Measurements from ENCODE around the gene RGP1. TPM values are rescaled to one million over a fixed set of nuclear protein-coding genes. Genes with fewer than 3 reads are reported as not detected.
A peak's percentile ranks its signal among the peaks of the same experiment; 100 is the strongest.

The RGP1 gene
- total and polyA plus RNA-seq, 7 experiments from 2014 or later, result 8.8 to 28.8 (median 22.4) TPM

- POLR2A ChIA-PET, result interaction anchor here (0.8 to 1.6 kb wide), 3 partner anchors 10 to 15 kb away, joined by 3 to 5 read pairs (median 4); partner anchors contain the start of genes GBA2, MSMP and RGP1
- peak overlapping the region in 1 of 9 donors; percentile 36 for H3K27ac Mint-ChIP-seq
- H3K27me3 Mint-ChIP-seq, result no peaks in the 10 kb centered on the region
Observed at GRCh38 chr9:35738924-35739323, 10.2 kb upstream of the RGP1 start.

GRCh38 chr9:35740243-35740642 is 8.8 kb upstream of the RGP1 start:
- Mint-ChIP-seq H3K4me3 (no peak overlapping the region), H3K9me3 (peaks cover 0 to 2% (median 0%) of the 10 kb centered on the region in 11 donors), H3K36me3 (peaks cover 5 to 25% (median 20%) of the 10 kb centered on the region in 5 donors), H3K27ac (no peak overlapping the region), H3K4me1 (peaks cover 16 to 42% (median 25%) of the 10 kb centered on the region in 7 donors), H3K27me3 (no peaks in the 10 kb centered on the region)
- CTCF ChIA-PET, result interaction anchor here (0.8 kb wide), 1 partner anchor 142 kb away, joined by 3 read pairs; no protein-coding TSS in a partner anchor
- Histone ChIP-seq H3K9me3 (ENCODE audit: control insufficient read depth in 2 of 3, low read length in 3 of 3) (no peaks in the 10 kb centered on the region), H3K4me1 (ENCODE audit: control insufficient read depth in 2 of 2, insufficient read depth in 2 of 2, low read length in 2 of 2) (no peaks in the 10 kb centered on the region), H3K4me3 (ENCODE audit: low read length) (no peak overlapping the region), H3K36me3 (ENCODE audit: control insufficient read depth in 2 of 3, insufficient read depth in 3 of 3, low read length in 3 of 3) (peaks cover 0 to 87% (median 8%) of the 10 kb centered on the region in 3 experiments), H3K27me3 (ENCODE audit: control insufficient read depth in 2 of 2, insufficient read depth in 2 of 2, low read length in 2 of 2) (no peaks in the 10 kb centered on the region), H3K27ac (ENCODE audit: low read depth, low read length) (no peak overlapping the region)
- no peak for ATAC-seq
- DNase-seq, result no peak
- POLR2A ChIA-PET, result interaction anchor here (0.7 to 1.0 kb wide), 2 partner anchors 10 to 11 kb away, joined by 3 read pairs; no protein-coding TSS in a partner anchor
- intact Hi-C loops (cut with micrococcal nuclease), result no loop called here

More at GRCh38 chr9:35738924-35739323, 10.2 kb upstream of the RGP1 start:
- Histone ChIP-seq H3K9me3 (ENCODE audit: control insufficient read depth in 2 of 3, low read length in 3 of 3) (no peaks in the 10 kb centered on the region), H3K27me3 (ENCODE audit: control insufficient read depth in 2 of 2, insufficient read depth in 2 of 2, low read length in 2 of 2) (no peaks in the 10 kb centered on the region), H3K4me1 (ENCODE audit: control insufficient read depth in 2 of 2, insufficient read depth in 2 of 2, low read length in 2 of 2) (peaks cover 6 to 8% of the 10 kb centered on the region in 2 donors), H3K27ac (ENCODE audit: low read depth, low read length) (no peak overlapping the region), H3K36me3 (ENCODE audit: control insufficient read depth in 2 of 3, insufficient read depth in 3 of 3, low read length in 3 of 3) (peaks cover 5 to 82% (median 8%) of the 10 kb centered on the region in 3 experiments), H3K4me3 (ENCODE audit: low read length) (no peak overlapping the region)
- H3K4me3 Mint-ChIP-seq, result no peak overlapping the region
- DNase-seq (no peak), ATAC-seq (no peak)
- CTCF ChIA-PET, result interaction anchor here (0.6 to 5.6 kb wide), 5 partner anchors 9 to 227 kb away, joined by 3 to 61 read pairs (median 3); partner anchors contain the start of genes GBA2 and RGP1
- peaks cover 7 to 27% (median 21%) of the 10 kb centered on the region in 5 donors for H3K36me3 Mint-ChIP-seq
- H3K4me1 Mint-ChIP-seq, result peaks cover 22 to 44% (median 26%) of the 10 kb centered on the region in 7 donors
- peaks cover 0 to 2% (median 0%) of the 10 kb centered on the region in 11 donors for H3K9me3 Mint-ChIP-seq
- intact Hi-C loops (cut with micrococcal nuclease), result loop anchor here in 1 of 2 donors (10.0 kb wide), 2 partner anchors 254 to 1074 kb away; partner anchors contain the start of gene CCL27

GRCh38 chr9:35741740-35742139 is 7.3 kb upstream of the RGP1 start:
- Mint-ChIP-seq H3K9me3 (peaks cover 0 to 2% (median 0%) of the 10 kb centered on the region in 11 donors), H3K27me3 (no peaks in the 10 kb centered on the region), H3K27ac (peak overlapping the region in 4 of 9 donors; percentile 6 to 82 (median 65)), H3K4me1 (peaks cover 24 to 45% (median 34%) of the 10 kb centered on the region in 7 donors), H3K4me3 (peak overlapping the region in 1 of 10 donors; percentile 2), H3K36me3 (peaks cover 0 to 31% (median 14%) of the 10 kb centered on the region in 5 donors)
- no peaks in the 10 kb centered on the region for H3K27me3 ChIP-seq (ENCODE audit: control insufficient read depth in 2 of 2, insufficient read depth in 2 of 2, low read length in 2 of 2)
- peaks cover 7 to 9% of the 10 kb centered on the region in 2 donors for H3K4me1 ChIP-seq (ENCODE audit: control insufficient read depth in 2 of 2, insufficient read depth in 2 of 2, low read length in 2 of 2)
- ATAC-seq, result no peak
- no peak overlapping the region for H3K27ac ChIP-seq (ENCODE audit: low read depth, low read length)
- no peaks in the 10 kb centered on the region for H3K9me3 ChIP-seq (ENCODE audit: control insufficient read depth in 2 of 3, low read length in 3 of 3)
- intact Hi-C loops (cut with micrococcal nuclease), result no loop called here
- ChIA-PET CTCF (interaction anchor here (1.1 to 1.3 kb wide), 2 partner anchors 9 to 15 kb away, joined by 3 read pairs; partner anchors contain the start of gene CREB3), POLR2A (interaction anchor here (1.1 kb wide), 1 partner anchor 11 kb away, joined by 3 read pairs; no protein-coding TSS in a partner anchor)
- H3K36me3 ChIP-seq (ENCODE audit: control insufficient read depth in 2 of 3, insufficient read depth in 3 of 3, low read length in 3 of 3), result peaks cover 0 to 78% (median 8%) of the 10 kb centered on the region in 3 experiments
- peak in 1 of 9 donors; percentile 1 for DNase-seq
- H3K4me3 ChIP-seq (ENCODE audit: low read length), result no peak overlapping the region

GRCh38 chr9:35743452-35743851 is 5.6 kb upstream of the RGP1 start:
- peaks cover 0 to 2% (median 0%) of the 10 kb centered on the region in 11 donors for H3K9me3 Mint-ChIP-seq
- H3K4me3 Mint-ChIP-seq, result no peak overlapping the region
- H3K27ac Mint-ChIP-seq, result peak overlapping the region in 1 of 9 donors; percentile 1
- intact Hi-C loops (cut with micrococcal nuclease), result no loop called here
- peaks cover 0 to 61% (median 0%) of the 10 kb centered on the region in 3 experiments for H3K36me3 ChIP-seq (ENCODE audit: control insufficient read depth in 2 of 3, insufficient read depth in 3 of 3, low read length in 3 of 3)
- H3K4me3 ChIP-seq (ENCODE audit: low read length), result no peak overlapping the region
- peaks cover 38 to 62% (median 50%) of the 10 kb centered on the region in 7 donors for H3K4me1 Mint-ChIP-seq
- ATAC-seq (no peak), DNase-seq (no peak)
- no peaks in the 10 kb centered on the region for H3K27me3 ChIP-seq (ENCODE audit: control insufficient read depth in 2 of 2, insufficient read depth in 2 of 2, low read length in 2 of 2)
- no peaks in the 10 kb centered on the region for H3K9me3 ChIP-seq (ENCODE audit: control insufficient read depth in 2 of 3, low read length in 3 of 3)
- H3K27ac ChIP-seq (ENCODE audit: low read depth, low read length), result no peak overlapping the region
- peaks cover 23% of the 10 kb centered on the region in 2 donors for H3K4me1 ChIP-seq (ENCODE audit: control insufficient read depth in 2 of 2, insufficient read depth in 2 of 2, low read length in 2 of 2)
- CTCF ChIA-PET, result interaction anchor here (0.7 kb wide), 1 partner anchor 11 kb away, joined by 3 read pairs; the partner anchor contains the start of genes CREB3 and TLN1
- H3K27me3 Mint-ChIP-seq, result no peaks in the 10 kb centered on the region
- POLR2A ChIA-PET, result interaction anchor here (0.7 to 2.0 kb wide), 3 partner anchors 10 to 69 kb away, joined by 3 to 5 read pairs (median 3); partner anchors contain the start of genes MSMP, SPAG8 and TLN1
- H3K36me3 Mint-ChIP-seq, result peaks cover 0 to 29% (median 14%) of the 10 kb centered on the region in 5 donors

- Mint-ChIP-seq H3K4me1 (peaks cover 38 to 64% (median 50%) of the 10 kb centered on the region in 7 donors), H3K4me3 (no peak overlapping the region)
Observed at GRCh38 chr9:35743880-35744518, 5.1 kb upstream of the RGP1 start.

GRCh38 chr9:35745569-35745968 is 3.5 kb upstream of the RGP1 start:
- peaks cover 32 to 33% of the 10 kb centered on the region in 2 donors for H3K4me1 ChIP-seq (ENCODE audit: control insufficient read depth in 2 of 2, insufficient read depth in 2 of 2, low read length in 2 of 2)
- no peak overlapping the region for H3K27ac ChIP-seq (ENCODE audit: low read depth, low read length)
- POLR2A ChIA-PET, result interaction anchor here (0.6 to 5.1 kb wide), 4 partner anchors 13 to 98 kb away, joined by 3 to 34 read pairs (median 4); partner anchors contain the start of genes CREB3, RMRP and TLN1
- no peaks in the 10 kb centered on the region for H3K9me3 ChIP-seq (ENCODE audit: control insufficient read depth in 2 of 3, low read length in 3 of 3)
- H3K27me3 ChIP-seq (ENCODE audit: control insufficient read depth in 2 of 2, insufficient read depth in 2 of 2, low read length in 2 of 2), result no peaks in the 10 kb centered on the region
- DNase-seq (no peak), ATAC-seq (no peak)
- intact Hi-C loops (cut with micrococcal nuclease), result loop anchor here (5.0 kb wide), 2 partner anchors 292 to 628 kb away; partner anchors contain the start of genes ATOSB (in 1 of the 2) and RECK (in 1 of the 2)
- Mint-ChIP-seq H3K27ac (peak overlapping the region in 5 of 9 donors; percentile 53 to 82 (median 78)), H3K4me1 (peaks cover 43 to 76% (median 59%) of the 10 kb centered on the region in 7 donors), H3K9me3 (no peaks in the 10 kb centered on the region), H3K27me3 (no peaks in the 10 kb centered on the region), H3K4me3 (peak overlapping the region in 5 of 10 donors; percentile 60 to 93 (median 78)), H3K36me3 (peaks cover 0 to 23% (median 7%) of the 10 kb centered on the region in 5 donors)
- CTCF ChIA-PET, result interaction anchor here (0.6 to 5.6 kb wide), 3 partner anchors 9 to 49 kb away, joined by 3 to 61 read pairs (median 3); no protein-coding TSS in a partner anchor
- H3K4me3 ChIP-seq (ENCODE audit: low read length), result no peak overlapping the region
- peaks cover 0 to 46% (median 0%) of the 10 kb centered on the region in 3 experiments for H3K36me3 ChIP-seq (ENCODE audit: control insufficient read depth in 2 of 3, insufficient read depth in 3 of 3, low read length in 3 of 3)

More at GRCh38 chr9:35743880-35744518, 5.1 kb upstream of the RGP1 start:
- Histone ChIP-seq H3K36me3 (ENCODE audit: control insufficient read depth in 2 of 3, insufficient read depth in 3 of 3, low read length in 3 of 3) (peaks cover 0 to 55% (median 0%) of the 10 kb centered on the region in 3 experiments), H3K27me3 (ENCODE audit: control insufficient read depth in 2 of 2, insufficient read depth in 2 of 2, low read length in 2 of 2) (no peaks in the 10 kb centered on the region), H3K27ac (ENCODE audit: low read depth, low read length) (no peak overlapping the region), H3K4me1 (ENCODE audit: control insufficient read depth in 2 of 2, insufficient read depth in 2 of 2, low read length in 2 of 2) (peaks cover 23% of the 10 kb centered on the region in 2 donors), H3K9me3 (ENCODE audit: control insufficient read depth in 2 of 3, low read length in 3 of 3) (no peaks in the 10 kb centered on the region), H3K4me3 (ENCODE audit: low read length) (no peak overlapping the region)
- Mint-ChIP-seq H3K27ac (peak overlapping the region in 2 of 9 donors; percentile 22 to 52), H3K36me3 (peaks cover 0 to 27% (median 9%) of the 10 kb centered on the region in 5 donors), H3K9me3 (no peaks in the 10 kb centered on the region), H3K27me3 (no peaks in the 10 kb centered on the region)
- intact Hi-C loops (cut with micrococcal nuclease), result no loop called here
- CTCF ChIA-PET, result interaction anchor here (0.7 kb wide), 1 partner anchor 12 kb away, joined by 3 read pairs; the partner anchor contains the start of genes CREB3 and TLN1
- ATAC-seq (no peak), DNase-seq (no peak)
- POLR2A ChIA-PET, result interaction anchor here (0.7 to 2.0 kb wide), 4 partner anchors 10 to 68 kb away, joined by 3 to 5 read pairs (median 3); partner anchors contain the start of genes CREB3, MSMP, SPAG8 and TLN1
